NCI-H187 treated with DMSO at 0.1 percent for 48 hours (cell line): ENCODE data around the gene UTF1.

ENCODE experiments used
- DNase-seq: peaks from one replicate; lab custom pipeline; 2025; lab: John Stamatoyannopoulos, UW

UTF1 gene

GRCh38 chr10:133230044-133230361 is at the start of gene UTF1:
UTF1 (plus strand) TSS chr10:133230217; CDS start chr10:133230289, 72 bp downstream.
- DNase-seq, result no peak

DNA sequence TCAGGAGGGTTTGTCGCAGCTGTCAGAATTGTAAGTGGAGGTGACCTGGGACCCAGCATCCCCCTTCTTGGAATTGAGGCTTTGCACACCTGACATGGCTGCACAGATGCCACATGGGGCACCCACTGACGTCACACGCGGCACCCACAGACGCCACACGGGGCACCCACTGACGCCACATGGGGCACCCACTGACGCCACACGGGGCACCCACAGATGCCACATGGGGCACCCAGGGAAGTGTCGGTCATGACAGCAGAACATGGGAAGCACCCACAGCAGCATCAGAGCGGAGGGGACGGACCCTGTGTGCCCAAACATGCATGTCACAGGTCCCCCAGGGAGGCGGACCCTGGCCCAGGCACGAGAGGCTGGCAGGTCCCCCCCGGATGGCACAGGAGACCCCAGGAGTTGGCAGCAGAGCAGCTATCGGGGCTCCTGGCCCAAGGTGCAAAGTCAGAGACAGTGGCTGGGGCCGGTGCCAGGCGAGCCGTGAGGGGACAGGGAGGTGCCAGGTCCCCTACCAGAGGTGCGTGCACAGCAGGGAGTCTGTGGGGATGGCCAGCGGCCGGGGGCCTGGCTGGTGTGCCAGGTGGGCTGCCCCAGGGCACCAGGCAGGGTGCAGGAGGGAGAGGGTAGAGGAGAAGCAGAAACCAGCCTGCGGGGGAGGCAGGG is 48.9 kb upstream of the UTF1 start:
- no peak for DNase-seq

- no peak for DNase-seq
Measured at GRCh38 chr10:133182190-133182589, 47.8 kb upstream of the UTF1 start.

GRCh38 chr10:133182791-133183645 is 47.0 kb upstream of the UTF1 start:
- no peak for DNase-seq

DNA sequence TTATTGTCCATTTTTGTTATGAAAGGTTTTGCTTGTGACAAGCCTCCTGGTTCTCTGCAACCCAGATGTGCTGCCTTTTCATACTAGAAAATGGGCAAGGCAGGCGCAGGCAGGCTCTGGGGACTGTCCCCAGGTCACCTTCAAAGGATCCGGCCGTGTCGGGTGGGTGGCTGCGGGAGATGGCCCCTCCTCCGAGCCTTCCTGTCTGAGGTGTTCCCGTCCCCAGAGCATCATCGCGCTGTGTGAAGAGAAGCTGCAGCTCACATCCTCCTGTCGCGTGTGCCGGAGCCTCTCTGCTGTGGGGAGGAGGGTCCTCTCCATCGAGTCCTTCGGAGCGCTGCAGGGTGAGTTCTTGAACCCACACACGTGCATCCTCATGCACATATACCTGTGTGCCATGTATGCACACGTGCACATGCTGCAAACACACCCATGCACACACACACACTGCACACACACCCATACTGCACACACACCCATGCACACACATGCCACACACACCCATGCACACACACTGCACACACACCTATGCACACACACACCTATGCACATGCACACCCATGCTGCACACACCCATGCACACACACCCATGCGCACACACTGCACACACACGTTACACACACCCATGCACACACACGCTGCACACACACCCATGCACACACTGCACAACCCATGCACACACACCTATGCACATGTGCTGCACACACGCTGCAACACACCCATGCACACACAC is 46.2 kb upstream of the UTF1 start:
- DNase-seq, result no peak

DNA sequence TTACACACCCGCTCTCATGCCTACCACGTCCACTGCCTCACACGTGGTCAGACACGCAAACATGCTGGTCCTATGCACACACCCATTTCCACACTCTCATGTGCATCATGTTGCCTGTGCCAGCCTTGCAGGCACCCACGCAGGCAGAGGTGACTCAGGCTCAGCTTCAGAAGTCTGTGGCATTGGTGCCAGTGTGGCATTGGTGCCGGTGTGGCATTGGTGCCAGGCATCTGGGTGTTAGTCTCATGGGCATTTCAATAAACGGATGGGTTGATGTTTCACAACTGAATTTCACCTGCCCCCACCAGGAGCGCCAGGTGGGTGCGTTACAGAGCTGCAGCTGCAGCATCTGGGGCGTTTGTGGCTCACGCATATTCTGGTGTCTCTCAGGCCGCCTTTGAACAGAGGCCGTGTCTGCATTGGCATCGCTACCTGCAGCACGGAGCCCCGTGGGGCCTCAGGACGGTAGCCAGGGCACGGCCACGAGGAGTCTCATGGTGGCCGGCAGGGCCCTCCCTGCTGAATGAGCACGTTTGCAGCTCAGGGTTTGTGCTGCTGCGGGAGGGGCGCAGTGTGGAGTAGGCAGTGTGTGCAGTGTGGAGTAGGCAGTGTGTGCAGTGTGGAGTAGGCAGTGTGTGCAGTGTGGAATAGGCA is 45.3 kb upstream of the UTF1 start:
- no peak for DNase-seq

DNA sequence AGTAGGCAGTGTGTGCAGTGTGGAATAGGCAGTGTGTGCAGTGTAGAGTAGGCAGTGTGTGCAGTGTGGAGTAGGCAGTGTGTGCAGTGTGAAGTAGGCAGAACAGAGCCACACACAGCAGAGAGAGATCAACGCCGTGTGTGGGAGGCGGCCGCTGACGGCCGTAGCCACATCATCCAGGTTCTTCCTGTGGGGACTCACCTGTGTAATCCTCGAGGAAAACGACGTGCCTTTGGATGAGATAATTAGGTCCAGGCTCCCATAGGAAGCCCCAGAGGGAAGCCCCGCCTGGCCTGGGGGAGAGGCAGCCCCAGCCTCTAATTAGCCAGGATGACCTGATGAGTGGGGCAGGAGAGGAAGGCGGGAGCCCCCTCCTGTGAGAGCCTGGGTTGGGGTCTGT is 44.6 kb upstream of the UTF1 start:
- no peak for DNase-seq

GRCh38 chr10:133185916-133186315 is 44.1 kb upstream of the UTF1 start:
- DNase-seq, result no peak

GRCh38 chr10:133186416-133187090 is 43.5 kb upstream of the UTF1 start:
- no peak for DNase-seq

GRCh38 chr10:133187091-133187905 is 42.7 kb upstream of the UTF1 start:
- DNase-seq, result no peak

DNA sequence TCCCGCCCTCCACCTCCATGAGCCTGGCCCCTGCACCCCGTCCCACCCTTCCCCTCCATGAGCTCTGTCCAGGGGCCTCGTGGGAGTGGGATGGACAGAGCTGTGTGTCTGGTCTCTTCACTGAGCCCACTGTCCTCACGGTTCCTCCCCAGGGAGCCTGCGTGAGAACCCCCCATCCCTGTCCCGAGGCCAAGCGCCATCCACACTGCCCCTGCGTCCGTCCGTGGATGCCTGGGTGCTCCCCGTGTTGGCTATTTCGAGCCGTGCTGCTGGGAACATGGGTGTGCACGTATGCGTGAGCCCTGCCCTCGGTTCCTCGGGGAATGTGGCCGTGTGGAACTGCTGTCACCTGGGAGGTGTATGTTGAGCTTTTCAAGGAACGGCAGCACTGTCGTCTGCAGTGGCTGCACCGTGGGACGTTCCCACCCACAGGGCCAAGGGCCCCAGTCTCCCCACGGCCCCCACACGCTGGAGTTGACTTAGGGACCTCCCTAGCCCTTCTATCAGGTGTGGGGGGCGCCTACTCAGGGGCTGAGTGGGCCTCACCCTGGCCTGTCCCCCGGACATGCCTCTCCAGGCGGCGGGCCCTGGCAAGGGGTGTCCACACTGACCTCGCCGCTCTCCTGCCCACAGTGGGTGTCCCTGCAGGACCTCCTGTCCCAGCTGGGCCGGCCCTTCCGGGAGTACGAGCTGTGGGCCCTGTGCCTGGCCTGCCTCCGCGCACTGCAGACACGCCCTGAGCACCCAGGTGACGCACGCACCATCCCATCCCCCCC is 41.9 kb upstream of the UTF1 start:
- DNase-seq, result no peak

DNA sequence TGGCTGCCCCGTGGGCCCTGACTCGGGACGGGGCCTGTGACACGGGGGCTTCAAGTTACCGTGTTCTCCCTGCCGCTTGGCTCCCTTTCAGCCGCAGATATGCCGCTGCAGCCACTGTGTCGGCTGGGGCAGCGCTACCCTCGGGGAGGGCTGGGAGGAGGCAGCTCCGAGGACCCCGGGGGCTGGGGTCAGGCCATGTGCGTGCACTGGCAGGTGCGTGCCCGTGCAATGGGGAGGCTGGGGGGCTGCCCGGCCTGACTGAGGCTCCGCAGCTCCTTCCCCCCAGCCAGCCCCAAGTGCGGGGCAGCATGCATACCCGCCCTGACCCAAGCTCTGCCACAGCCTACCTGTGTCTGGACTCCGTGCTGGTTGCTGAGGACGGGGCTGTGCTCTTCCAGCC is 40.8 kb upstream of the UTF1 start:
- no peak for DNase-seq

- DNase-seq, result no peak
Measured at GRCh38 chr10:133189726-133190125, 40.3 kb upstream of the UTF1 start.

GRCh38 chr10:133190225-133190624 is 39.8 kb upstream of the UTF1 start:
- DNase-seq, result no peak

DNA sequence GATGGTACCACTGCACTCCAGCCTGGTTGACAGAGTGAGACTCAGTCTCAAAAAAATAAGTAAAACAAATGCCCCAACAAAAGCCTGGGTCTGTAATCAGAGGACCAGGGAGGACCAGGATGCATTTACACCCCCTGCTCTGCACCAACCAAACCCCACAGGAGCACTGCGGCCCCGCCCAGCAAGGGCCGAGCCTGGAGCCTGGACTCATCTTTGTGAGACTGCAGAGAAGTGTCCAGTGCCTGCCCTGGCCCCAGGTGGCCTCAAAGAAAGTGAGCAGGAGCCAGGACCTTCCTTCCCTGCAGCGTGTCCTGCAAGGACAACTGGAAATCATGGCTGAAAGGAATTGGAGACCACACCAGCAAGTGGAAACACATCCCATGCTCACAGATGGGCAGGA is 38.4 kb upstream of the UTF1 start:
- no peak for DNase-seq

DNA sequence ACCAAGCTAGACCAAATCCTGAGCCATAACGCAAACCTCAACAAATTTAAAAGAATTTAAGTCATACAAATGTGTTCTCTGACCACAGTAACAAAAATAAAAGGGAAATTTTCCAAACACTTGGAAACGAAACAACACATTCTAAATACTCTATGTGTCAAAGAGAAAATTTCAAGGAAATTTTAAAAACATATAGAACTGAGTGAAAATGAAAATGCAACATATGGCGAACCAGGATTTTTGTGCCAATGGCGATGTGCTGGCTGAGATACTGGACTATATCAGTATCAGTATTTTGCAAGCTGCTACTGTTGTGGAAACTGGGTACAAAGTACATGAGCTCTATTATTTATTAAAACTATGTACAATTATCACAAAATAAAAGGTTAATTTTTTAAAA is 35.9 kb upstream of the UTF1 start:
- no peak for DNase-seq

GRCh38 chr10:133195096-133195495 is 34.9 kb upstream of the UTF1 start:
- DNase-seq, result no peak

- no peak for DNase-seq
Measured at GRCh38 chr10:133195611-133196010, 34.4 kb upstream of the UTF1 start.

GRCh38 chr10:133196221-133196915 is 33.6 kb upstream of the UTF1 start:
- no peak for DNase-seq
